Measurements from ENCODE around the gene ORC1. TPM values are rescaled to one million over a fixed set of nuclear protein-coding genes. Genes with fewer than 3 reads are reported as not detected.
A peak's percentile ranks its signal among the peaks of the same experiment; 100 is the strongest.

The ORC1 gene
- total RNA-seq, 1 experiment from 2014 or later, result 45.2 TPM

- ATAC-seq, result no peak
- H3K4me1 Mint-ChIP-seq, result peaks cover 25% of the 10 kb centered on the region
- POLR2A ChIA-PET, result interaction anchor here (1.1 to 2.4 kb wide), 2 partner anchors 14 to 39 kb away, joined by 7 to 10 read pairs; partner anchors contain the start of genes ORC1 and PRPF38A
- H3K27me3 Mint-ChIP-seq (ENCODE audit: low read depth), result no peaks in the 10 kb centered on the region; the same call in 1 of the 2 replicates
- TF ChIP-seq, protein P1, sequence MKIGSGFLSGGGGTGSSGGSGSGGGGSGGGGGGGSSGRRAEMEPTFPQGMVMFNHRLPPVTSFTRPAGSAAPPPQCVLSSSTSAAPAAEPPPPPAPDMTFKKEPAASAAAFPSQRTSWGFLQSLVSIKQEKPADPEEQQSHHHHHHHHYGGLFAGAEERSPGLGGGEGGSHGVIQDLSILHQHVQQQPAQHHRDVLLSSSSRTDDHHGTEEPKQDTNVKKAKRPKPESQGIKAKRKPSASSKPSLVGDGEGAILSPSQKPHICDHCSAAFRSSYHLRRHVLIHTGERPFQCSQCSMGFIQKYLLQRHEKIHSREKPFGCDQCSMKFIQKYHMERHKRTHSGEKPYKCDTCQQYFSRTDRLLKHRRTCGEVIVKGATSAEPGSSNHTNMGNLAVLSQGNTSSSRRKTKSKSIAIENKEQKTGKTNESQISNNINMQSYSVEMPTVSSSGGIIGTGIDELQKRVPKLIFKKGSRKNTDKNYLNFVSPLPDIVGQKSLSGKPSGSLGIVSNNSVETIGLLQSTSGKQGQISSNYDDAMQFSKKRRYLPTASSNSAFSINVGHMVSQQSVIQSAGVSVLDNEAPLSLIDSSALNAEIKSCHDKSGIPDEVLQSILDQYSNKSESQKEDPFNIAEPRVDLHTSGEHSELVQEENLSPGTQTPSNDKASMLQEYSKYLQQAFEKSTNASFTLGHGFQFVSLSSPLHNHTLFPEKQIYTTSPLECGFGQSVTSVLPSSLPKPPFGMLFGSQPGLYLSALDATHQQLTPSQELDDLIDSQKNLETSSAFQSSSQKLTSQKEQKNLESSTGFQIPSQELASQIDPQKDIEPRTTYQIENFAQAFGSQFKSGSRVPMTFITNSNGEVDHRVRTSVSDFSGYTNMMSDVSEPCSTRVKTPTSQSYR (CRISPR knock-in tag; IDR thresholded peaks at IDR 0.05), result no peak
- TF ChIP-seq GABPB1 (CRISPR knock-in tag; IDR thresholded peaks at IDR 0.05), result 0 out of 2 replicates have a peak, but pooled peaks have one; percentile 8
- CTCF ChIA-PET, result interaction anchor here (1.3 to 1.8 kb wide), 2 partner anchors 14 to 17 kb away, joined by 7 to 10 read pairs; no protein-coding TSS in a partner anchor
- H3K9me3 Mint-ChIP-seq, result no peaks in the 10 kb centered on the region
- peak; percentile 26 for DNase-seq (ENCODE audit: low spot score)
- peaks cover 29% of the 10 kb centered on the region for H3K36me3 Mint-ChIP-seq
- H3K27ac Mint-ChIP-seq, result peak overlapping the region; percentile 89
- peak overlapping the region; percentile 91 for H3K4me3 Mint-ChIP-seq
These were observed 39.0 kb downstream of the ORC1 start for GRCh38 chr1:52365071-52365745.

DNA sequence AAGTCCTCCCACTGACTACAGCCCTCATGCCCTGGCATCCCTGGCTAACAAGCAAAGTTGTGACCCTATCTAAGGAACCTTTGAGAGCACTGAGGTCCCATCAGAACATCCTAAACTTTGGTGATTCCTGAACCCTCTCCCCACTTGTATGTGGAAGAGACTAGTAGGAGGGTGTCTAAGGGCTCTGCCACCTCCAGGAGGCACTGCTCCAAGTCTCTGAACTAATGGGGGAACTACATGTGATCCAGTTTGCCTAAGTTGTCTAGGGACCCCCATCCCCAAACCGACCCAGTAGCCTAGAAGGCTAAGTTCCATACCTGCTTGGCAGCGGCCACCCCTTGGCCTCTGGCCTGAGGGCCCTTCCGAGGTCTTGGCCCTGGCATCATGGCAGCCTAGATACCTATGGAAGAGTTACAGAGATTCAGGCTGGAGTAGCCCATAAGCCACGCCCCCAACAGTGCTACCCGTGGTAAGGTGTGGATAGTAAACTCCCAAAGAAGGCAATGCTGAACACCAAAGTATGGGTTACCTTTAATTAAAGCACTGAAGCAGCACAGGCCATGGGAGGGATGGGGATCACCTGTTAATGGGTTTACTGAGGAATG, 39.9 kb downstream of the ORC1 start:
- Mint-ChIP-seq H3K4me3 (peak overlapping the region; percentile 91), H3K9me3 (no peaks in the 10 kb centered on the region), H3K4me1 (peaks cover 25% of the 10 kb centered on the region), H3K27me3 (ENCODE audit: low read depth) (no peaks in the 10 kb centered on the region; the same call in 1 of the 2 replicates), H3K36me3 (peaks cover 34% of the 10 kb centered on the region), H3K27ac (no peak overlapping the region)
- CTCF ChIA-PET, result interaction anchor here (1.3 kb wide), 1 partner anchor 13 kb away, joined by 7 read pairs; no protein-coding TSS in a partner anchor
- ATAC-seq, result no peak
- POLR2A ChIA-PET, result interaction anchor here (1.1 to 2.4 kb wide), 2 partner anchors 13 to 40 kb away, joined by 7 to 10 read pairs; partner anchors contain the start of genes ORC1 and PRPF38A
- TF ChIP-seq ZBTB43 (CRISPR knock-in tag; IDR thresholded peaks at IDR 0.05), result no peak
- no peak for TF ChIP-seq SOX15 (CRISPR knock-in tag; IDR thresholded peaks at IDR 0.05)
- no peak for TF ChIP-seq RORB (CRISPR knock-in tag; IDR thresholded peaks at IDR 0.05)
- no peak for TF ChIP-seq ZNF232 (CRISPR knock-in tag; IDR thresholded peaks at IDR 0.05)
- TF ChIP-seq OVOL2 (CRISPR knock-in tag; IDR thresholded peaks at IDR 0.05; ENCODE audit: borderline replicate concordance), result no peak
- TF ChIP-seq TCF7 (CRISPR knock-in tag; IDR thresholded peaks at IDR 0.05; ENCODE audit: low read depth), result no peak
- no peak for TF ChIP-seq MXD4 (CRISPR knock-in tag; IDR thresholded peaks at IDR 0.05; ENCODE audit: borderline replicate concordance)
- no peak for DNase-seq (ENCODE audit: low spot score)

DNA sequence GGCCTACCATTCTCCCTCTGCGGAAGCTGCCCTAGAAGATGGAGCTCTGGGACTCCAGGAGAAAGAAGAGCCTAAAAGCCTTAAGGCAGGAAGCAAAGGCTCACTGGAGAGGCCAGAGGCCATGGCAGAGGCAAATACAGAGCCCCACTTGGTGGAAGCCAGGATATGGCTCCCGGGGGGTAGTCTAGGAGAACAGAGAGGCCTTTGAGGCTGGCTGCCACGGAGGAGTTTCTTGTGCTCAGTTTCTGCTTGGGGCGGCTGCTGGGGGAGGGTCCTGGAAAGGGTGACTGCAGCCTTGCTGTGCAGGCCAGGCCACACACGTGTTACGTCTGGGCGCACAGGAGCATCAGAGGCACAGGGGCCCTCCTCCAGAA, 43.6 kb downstream of the ORC1 start:
- peaks cover 9% of the 10 kb centered on the region for H3K4me1 Mint-ChIP-seq
- DNase-seq (ENCODE audit: low spot score) (no peak), ATAC-seq (no peak)
- peaks cover 66% of the 10 kb centered on the region for H3K36me3 Mint-ChIP-seq
- CTCF ChIA-PET, result interaction anchor here (1.5 kb wide), 2 partner anchors 9 to 12 kb away, joined by 4 to 9 read pairs; no protein-coding TSS in a partner anchor
- POLR2A ChIA-PET, result no interaction called here
- H3K9me3 Mint-ChIP-seq, result no peaks in the 10 kb centered on the region
- no peaks in the 10 kb centered on the region for H3K27me3 Mint-ChIP-seq (ENCODE audit: low read depth)
- H3K4me3 Mint-ChIP-seq, result no peak overlapping the region
- no peak overlapping the region for H3K27ac Mint-ChIP-seq
- TF ChIP-seq HMGXB4 (CRISPR knock-in tag; IDR thresholded peaks at IDR 0.05) (no peak), AR (CRISPR knock-in tag; IDR thresholded peaks at IDR 0.05) (no peak), ZNF423 (CRISPR knock-in tag; IDR thresholded peaks at IDR 0.05) (no peak), AFF4 (CRISPR knock-in tag; IDR thresholded peaks at IDR 0.05; ENCODE audit: borderline replicate concordance) (no peak)
- TF ChIP-seq, protein P2, sequence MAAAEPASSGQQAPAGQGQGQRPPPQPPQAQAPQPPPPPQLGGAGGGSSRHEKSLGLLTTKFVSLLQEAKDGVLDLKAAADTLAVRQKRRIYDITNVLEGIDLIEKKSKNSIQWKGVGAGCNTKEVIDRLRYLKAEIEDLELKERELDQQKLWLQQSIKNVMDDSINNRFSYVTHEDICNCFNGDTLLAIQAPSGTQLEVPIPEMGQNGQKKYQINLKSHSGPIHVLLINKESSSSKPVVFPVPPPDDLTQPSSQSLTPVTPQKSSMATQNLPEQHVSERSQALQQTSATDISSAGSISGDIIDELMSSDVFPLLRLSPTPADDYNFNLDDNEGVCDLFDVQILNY (CRISPR knock-in tag; IDR thresholded peaks at IDR 0.05), result no peak

Measured in WTC11 (cell line).